RCC 7860 (cell line): ENCODE results near the gene FRAT2.
"Not testable (repeated sequence)": the region's sequence is repeated elsewhere in the genome, so short reads cannot be mapped to it uniquely, and the experiment has no call there.

Experiments used
- DNase-seq: peaks from one replicate; pipeline ENCODE4 v3.0.0-alpha.2; 2015; ENCODE audit warnings: low spot score
- FAIRE-seq: peaks from 2 replicates; lab custom pipeline; 2012; peaks lifted over from hg19 to GRCh38; lab: Jason Lieb, UNC

FRAT2 gene

DNA sequence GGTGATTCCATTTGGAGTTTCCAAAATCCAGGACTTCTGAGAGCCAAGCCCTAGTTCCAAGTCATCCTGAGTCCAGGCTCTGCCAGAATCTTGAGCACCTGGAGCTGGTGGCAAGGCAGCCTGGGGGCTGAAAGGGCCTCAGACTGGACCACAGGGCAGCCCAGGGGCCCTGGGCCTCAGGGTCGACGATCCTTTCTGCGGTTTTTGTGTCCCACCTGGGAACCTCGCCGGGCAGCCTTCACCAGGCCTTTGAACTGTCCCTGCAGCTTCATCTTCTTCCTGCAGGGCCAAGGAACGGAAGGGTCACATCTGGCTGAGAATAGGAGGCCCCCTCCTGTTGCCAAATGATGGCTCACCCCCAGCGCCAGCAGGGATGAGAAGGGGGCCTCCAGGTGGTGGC lies 22.4 kb upstream of the FRAT2 start:
- DNase-seq (no peak), FAIRE-seq (no peak)

DNA sequence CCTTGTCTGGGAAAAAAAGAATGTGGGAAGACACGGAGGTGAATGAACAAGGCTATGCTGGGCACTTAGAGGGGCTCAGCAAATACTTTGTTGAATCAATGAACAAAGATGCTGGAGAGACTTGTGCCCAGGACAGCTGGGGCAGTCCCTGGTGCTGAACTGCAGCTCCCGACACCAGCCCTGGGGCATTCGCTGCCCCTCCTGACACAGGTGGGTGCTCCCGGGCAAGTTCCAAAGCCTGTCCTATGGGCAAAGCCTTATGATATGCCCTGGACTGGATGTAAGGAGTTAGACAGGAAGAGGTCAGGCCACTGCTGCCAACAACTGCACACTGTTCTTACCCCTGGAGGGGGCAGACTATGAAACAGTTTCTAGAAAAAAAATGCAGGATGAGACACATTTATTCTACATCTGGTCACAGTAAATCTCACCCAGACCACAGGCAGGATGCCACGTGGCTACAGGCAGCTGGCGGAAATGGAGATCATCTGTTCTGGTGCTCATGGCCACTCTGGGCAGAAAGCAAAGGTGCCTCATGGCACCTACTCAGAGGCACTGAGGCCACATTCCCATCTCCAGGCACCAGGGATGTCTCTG lies 21.9 kb upstream of the FRAT2 start:
- no peak for DNase-seq
- FAIRE-seq = no peak

DNA sequence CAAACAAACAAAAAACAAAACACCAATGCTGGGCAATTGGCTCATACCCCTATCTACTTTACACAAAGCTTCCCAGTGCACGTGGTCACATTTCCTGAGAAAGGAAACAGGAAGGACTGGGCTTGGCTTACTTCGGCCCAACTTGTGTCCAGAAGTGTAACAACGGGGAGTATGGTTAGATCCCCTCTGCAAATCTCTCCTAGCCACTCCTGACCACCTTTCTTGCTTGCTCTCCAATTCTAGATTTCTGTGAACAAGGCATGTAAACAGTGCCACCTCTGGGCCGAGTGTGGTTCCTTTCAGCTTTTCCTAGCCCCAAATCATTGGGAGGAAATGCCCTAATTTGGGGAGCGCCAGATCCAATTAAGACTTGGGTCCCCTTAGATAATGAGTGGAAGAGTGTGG lies 21.0 kb upstream of the FRAT2 start:
- DNase-seq (no peak), FAIRE-seq (no peak)

DNA sequence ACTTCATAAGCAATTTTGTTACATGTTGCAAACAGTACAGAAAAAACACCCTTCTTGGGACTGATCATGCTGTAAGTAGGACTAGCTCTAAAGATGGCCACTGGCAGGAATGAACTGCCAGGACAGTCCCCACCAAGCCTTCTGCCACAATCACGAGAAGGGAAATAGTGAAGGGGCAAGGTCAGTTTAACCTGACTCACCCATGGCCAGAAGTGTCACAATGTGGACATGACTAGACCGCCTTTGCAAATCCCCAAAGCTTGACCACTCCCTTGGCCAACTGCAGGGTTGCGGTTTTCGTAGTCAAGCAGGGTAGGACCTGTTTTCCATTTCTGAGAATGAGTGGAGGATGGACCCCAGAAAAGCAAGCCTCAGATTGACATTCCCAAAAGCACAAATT lies 19.4 kb upstream of the FRAT2 start:
- DNase-seq = no peak
- FAIRE-seq = no peak

DNA sequence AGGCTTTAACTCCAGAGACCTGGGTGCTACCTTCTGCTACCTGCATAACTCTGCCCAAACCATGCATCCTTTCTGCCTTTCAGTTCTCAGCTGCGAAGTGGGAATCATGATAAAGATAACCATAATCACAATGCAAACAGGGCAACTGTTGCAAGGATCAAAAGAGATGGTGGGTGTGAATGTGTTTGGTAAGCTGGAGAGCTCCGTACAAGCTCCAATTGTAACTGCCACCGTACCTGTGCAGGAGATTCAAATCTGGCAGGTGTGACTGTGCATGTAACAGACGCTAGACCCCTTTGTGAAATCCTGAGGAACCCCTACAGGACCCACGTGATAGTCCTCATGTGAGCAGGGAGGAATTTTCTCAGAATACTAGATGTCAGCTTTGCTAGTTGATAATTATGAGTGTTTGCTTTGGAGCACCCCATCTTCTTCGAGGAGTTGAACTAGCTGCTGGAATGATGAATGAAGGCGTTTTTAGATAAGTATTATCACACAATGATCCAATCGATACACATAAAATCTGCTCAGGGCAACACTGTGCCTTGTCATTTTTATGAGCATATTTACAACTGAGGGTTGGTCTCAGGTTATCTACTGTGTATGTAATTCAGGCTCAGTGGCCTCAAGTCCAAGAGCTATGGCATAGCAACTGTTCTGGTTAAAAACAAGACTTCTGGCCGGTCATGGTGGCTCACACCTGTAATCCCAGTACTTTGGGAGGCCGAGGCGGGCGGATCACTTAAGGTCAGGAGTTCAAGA lies 15.4 kb upstream of the FRAT2 start:
- no peak for FAIRE-seq
- DNase-seq = no peak

DNA sequence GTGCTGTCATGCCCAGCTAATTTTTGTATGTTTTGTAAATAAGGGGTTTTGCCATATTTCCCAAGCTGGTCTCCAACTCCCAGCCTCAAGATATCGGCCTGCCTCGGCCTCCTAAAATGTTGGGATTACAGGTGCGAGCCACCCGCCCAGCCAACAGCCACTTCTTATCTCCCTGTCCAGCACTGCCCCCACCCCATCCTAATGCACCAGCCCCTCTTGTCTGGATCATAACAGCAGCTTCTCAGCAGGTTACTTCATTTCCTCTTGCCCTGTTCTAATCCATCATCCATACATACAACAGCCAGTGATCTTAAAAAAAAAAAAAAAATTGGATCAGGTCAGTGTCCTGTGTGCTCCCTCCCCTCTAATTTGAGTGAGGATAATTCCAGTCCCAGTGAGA lies 12.8 kb upstream of the FRAT2 start:
- FAIRE-seq = no peak
- DNase-seq = no peak

DNA sequence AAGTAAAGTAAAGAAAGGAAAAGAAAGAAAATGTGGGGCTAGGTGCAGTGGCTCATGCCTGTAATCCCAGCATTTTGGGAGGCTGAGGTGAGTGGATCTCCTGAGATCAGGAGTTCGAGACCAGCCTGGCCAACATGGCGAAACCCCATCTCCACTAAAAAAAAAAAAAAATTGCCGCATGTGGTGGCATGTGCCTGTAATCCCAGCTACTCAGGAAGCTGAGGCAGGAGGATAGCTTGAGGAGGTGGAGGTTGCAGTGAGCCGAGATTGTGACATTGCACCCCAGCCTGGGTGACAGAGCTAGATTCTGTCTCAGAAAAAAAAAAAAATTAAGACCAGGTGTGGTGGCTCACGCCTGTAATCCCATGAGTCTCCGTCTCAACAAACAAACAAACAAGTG lies 9.1 kb upstream of the FRAT2 start:
- FAIRE-seq, DNase-seq: not testable (repeated sequence)

DNA sequence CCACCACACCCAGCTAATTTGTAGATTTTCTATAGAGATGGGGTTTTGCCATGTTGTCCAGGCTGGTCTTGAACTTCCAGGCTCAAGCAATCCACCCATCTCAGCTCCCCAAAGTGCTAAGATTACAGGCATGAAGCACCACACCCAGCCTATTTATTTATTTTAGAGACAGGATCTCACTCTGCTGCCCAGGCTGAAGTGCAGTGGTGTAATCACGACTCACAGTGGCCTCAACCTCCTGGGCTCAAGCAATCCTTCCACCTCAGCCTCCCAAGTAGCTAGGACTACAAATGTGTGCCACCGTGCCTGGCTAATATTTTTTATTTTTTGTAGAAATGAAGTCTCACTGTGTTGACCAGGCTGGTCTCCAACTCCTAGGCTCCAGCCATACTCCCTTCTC lies 6.9 kb upstream of the FRAT2 start:
- DNase-seq (no peak), FAIRE-seq (no peak)

DNA sequence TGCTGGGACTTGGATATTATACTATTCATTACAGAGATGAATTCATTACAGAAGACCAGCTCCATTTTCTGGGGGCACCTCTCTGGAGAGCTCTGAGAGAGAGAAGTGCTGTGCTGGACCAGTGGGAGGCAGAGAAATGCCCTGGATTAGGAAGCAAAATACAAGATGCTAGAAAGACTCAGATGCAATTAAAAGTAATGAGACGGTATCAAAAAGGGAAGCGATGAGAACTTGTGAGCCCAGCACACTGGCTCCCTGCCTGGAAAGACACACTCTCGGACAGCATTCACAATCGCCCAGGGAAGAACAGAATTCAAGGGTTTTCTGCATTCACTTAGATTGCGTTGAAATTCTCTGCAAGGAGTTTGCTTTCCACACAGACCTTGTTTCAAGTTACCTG lies 3.5 kb upstream of the FRAT2 start:
- FAIRE-seq (no peak), DNase-seq (no peak)

DNA sequence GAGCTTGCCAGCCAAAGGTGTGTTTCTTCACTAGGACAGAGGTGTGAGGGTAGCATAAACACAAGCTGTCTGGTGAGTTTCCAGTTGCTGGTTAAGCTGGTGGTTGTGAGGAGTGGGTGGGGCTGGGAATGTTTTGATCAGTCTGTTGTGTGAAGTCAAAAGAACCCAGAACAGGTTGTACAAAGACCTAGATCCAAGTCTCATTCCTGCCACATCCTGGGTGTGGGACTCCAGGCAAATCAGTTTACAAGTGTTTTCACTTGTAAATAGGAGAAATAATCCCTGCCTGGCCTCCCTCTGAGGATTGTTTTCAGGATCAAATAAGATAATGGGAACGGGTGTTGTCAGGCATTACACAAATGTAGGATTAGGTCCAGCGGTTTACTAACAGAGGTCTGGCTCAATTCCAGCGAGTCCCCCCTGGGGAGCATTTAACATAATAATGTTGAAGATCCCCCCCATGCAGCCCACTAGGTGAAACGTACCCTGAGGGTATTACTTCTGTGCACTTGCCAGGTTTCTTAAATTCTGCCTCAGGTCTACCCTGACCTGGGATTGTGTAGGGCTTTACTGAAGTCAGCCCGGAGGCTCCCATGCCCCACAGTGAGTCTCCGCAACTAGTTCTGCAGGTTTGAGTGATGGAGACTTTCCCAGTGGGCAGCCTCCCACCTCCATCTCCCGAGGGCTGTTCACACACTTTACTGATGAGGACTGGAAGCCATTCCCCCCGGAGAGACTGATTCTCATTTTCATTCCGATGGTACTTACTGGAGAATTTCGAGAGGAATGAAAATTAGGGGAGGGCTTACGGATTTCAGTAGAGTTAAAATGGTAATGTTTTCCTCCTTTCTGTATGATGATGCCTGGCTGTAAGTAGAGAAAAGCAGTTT lies 2.7 kb upstream of the FRAT2 start:
- no peak for DNase-seq
- FAIRE-seq = no peak

DNA sequence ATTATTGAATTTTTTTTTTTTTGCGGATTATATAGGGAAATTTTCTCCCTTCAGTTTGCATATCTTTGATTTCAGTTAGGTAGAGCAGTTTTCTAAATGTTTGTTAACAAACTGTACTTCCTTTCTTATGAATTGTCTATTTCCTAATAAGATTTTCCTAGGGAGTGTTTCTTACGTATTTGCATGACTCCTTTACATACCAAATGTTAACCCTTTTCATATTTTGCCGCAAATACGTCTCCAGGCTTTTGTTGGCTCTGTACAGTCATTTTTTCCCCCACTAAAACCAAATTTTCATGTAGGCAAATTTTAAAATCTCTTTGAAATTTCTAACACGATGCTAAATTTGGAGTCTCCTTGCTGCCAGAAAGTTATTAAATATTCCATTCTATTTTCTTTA lies 1.9 kb upstream of the FRAT2 start:
- no peak for DNase-seq
- FAIRE-seq = no peak

DNA sequence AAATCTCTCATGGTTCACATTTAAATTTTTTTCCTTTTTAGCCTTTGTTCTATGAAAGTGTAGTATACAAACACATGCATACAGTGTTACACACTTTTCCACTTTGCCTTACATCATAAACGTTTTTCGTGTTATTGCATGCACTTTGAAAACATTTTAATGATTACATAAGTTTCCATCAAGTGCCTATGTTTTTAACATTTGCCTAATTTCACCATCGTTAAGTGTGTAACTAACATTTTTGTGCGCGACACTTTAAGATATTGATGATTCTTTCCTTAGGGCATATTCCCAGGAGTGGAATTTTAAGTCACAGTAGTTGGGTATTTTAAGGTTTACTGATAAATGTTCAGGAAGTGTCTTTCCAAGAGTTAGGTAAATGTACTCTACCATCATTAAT lies 1.5 kb upstream of the FRAT2 start:
- FAIRE-seq = no peak
- DNase-seq = no peak

DNA sequence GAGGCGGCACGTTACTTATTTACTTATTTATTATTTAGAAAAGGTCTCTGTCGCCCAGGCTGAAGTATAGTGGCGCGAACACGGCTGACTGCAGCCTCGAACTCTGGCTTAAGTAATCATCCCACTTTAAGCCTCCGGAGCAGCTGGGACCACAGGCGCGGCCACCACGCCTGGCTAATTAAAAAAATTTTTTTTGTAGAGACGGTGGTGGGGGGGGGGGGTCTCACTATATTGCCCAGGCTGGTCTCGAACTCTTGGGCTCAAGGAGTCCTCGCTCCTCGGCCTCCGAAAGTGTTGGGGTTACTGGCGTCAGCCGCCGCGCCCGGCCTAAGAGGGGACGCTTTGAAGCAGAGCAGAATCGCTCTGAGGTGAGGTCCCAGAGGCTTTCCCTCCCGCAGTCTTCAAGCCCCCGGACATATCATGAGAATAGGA lies 675 bp upstream of the FRAT2 start:
- no peak for DNase-seq
- FAIRE-seq = no peak

DNA sequence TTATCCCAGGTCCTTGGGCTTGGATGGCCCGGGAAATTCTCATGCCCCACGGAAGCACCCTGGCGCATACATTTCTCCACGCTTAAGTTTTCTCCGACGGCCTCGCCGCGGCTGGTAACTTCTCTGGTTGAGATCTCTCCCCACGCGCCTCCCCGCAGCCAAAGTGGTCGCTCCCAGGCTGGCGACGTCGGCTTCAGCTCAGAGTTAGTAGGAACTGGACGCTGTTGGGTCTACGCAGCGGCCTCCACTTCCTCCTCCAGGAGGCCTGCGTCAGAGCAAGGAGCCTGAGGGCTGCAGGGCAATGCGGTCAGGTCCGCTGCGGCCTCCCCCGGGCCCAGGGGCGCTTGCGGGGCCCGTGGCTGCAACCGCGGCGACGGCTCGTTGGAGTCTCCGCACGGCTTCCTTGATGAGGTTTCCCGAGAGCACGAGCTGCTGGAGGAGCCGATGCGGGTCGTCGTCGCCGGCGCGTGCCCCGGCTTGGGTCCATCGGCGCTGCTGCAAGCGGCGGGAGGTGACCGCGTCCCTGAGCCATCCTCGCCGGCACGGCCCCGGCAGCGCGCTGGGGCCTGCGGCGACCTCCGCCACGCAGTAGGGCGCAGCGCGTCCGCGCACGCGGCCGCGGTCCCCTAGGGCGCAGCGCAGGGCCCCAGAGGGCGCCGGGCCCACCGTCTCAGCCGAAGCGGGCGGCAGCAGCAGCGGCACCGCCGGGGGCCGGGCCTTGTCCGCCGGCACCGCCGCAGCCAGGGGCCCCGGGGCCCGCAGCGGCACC lies 744 bp downstream of the FRAT2 start:
- peak; percentile 29 for DNase-seq
- FAIRE-seq = no peak

DNA sequence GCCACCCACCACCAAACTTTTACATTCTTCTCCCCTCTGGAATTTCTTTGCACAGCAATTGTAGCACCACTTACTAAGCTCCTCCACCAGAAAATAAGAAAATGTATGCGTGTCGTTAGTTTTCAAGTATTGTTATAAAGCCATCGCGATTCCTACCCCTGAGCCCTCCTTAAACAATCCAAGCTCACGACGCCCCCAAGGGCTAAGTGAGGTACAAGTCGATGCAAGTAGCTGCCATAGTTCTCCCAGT lies 1.3 kb downstream of the FRAT2 start:
- FAIRE-seq (no peak), DNase-seq (peak; percentile 13)

DNA sequence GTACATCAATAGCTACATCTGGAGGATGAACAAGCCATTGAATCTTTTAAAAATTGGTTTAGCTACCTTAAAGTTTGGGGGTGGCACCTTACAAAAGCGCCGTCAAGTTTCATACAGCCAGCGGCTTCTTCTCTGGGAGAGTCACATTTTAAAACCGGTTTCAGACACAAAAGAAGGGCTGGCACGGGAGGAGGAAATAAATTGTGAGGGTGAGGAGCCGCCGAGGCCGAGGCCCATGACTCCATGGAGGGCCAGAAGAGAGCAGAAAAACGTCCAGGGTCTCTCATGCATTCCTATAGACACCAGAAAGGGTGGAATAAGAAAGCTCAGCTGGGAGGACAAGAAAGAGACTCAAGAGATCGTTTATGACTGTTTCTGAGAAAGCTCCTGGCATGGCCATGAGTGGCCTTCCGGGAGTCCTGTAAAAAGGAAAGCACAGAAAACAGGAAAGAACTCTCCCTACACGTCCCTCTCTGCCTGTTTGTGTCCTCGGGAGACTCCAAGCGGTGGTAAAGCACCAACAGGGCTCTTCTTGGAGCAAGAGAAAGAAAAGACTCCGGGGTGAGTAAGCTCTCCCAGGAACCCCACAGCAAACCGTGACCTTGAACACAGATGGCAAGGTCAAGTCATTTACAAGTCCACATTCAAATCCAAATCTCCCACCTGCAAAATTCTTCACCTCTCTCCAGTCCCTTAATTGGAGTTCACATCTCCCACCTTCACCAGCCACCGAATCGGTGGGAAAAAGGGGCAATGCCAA lies 1.8 kb downstream of the FRAT2 start:
- DNase-seq = peak; percentile 61
- FAIRE-seq = no peak

DNA sequence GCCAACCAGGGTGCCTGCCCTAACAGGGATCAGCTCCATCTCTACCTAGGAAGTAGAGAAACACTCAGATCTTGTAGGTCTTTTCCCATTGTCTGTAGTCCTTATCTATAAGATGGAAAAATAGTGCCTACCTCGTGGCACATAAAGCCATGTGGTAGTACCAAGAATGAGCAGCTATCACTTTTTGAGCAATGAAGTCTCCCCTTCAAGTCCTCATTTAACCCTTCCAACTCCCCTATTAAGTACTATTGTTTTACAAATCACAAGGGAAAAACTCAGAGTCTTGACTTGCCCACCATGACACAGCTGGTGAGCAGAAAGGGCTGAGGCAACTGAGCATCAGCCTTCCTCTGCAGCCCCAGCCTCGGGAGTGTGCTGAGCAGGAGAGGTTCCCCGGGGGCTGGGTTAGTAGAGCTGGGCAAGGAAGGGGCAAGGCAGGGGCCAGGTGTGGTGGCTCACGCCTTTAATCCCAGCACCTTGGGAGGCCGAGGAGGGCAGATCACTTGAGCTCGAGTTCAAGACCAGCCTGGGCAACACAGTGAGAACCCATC lies 3.3 kb downstream of the FRAT2 start:
- FAIRE-seq (no peak), DNase-seq (no peak)

DNA sequence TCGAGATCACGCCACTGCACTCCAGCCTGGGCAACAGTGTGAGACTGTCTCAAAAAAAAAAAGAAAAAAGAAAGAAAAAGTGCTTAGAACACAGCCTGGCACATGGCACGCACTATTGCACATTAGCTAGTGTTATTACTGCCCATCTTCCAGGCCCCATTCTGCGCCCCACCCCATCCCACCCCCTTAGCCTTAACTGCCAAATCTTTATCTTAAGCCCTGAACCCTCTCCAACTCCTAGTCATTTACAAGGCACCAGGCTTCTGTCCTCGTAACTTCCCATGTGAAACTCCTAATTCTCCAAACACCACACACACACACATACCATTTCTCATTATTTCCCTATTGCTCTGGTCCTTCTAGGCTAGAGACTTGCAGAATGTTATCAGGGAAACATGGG lies 4.8 kb downstream of the FRAT2 start:
- DNase-seq (no peak), FAIRE-seq (no peak)

DNA sequence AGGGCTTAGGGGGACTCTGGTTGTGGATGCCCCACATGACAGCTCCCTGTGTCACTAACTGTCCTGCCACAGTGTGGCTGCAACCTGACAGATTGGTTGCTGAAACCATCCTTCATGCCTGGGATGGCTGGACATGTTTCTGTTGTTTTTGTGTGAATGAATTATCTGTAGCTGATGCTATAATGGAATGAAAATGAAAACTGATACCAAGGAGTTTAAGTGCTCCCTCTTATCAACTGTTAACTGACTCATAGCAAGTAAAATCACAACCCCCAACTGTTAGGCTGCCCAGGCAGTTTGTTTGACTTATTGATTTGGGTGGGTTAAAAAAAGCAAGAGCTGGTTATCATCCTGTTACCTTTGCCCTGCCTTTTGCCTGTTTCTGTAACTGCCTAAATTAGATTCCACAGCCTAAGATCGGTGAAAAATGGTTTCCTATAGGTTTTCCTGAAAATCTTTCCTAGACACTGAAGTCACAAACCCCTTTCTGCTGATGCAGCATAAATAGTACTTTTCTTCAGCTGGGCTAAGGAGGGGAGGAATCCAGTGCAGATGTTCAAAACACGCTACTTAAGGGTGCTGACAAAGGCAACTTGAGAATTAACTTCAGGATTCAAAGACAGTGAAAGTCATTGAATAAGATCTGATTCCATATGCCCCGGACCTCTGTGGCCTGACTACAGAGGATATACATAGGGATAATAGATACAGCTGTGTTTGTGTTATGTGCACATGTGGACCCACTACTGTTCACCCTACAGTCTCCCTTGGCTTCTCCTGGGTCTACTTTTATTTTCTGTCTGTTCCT lies 5.7 kb downstream of the FRAT2 start:
- FAIRE-seq = no peak
- DNase-seq = no peak
